ENCODE results near the gene PPP2R3A. TPM values are rescaled to one million over a fixed set of nuclear protein-coding genes. Genes with fewer than 3 reads are reported as not detected.
A peak's percentile ranks its signal among the peaks of the same experiment; 100 is the strongest.

PPP2R3A gene
- total RNA-seq, 1 experiment from 2014 or later: 1.1 TPM

- intact Hi-C loops (cut with micrococcal nuclease; ENCODE audit: unreplicated experiment): loop anchor here (1.0 to 5.0 kb wide), 3 partner anchors 55 to 642 kb away; partner anchors contain the start of genes PCCB and STAG1
- POLR2A ChIA-PET (ENCODE audit: low non-redundant PET): interaction anchor here (0.6 to 0.7 kb wide), 2 partner anchors 11 to 333 kb away, joined by 3 read pairs; no protein-coding TSS in a partner anchor
Measured at GRCh38 chr3:136195258-136196063, 229.9 kb downstream of the PPP2R3A start.

DNA sequence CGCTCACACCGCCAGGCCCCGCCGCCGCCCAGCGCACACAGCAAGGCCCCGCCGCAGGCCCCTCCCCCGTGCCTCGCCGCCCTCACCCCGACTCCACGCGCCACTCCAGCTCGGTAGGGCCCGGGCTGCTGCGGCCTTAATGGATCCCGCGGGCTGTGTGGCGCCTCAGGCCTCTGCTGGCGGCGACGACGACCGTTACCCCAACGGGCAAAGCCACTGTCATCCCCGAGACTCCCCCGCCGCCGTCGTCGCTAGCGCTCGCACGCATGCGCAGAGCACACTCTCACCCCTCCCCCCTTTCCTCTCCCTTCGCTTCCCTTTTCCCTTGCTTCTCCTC lies 230.5 kb downstream of the PPP2R3A start, which contains the start of gene MSL2:
Gene MSL2 (minus strand): TSS at position 272 of the 337 bp plus-strand sequence. CDS start 1,222 bp downstream, outside the sequence.
- H3K9me3 ChIP-seq (ENCODE audit: low read depth, low read length, poor library complexity, severe bottlenecking): no peaks in the 10 kb centered on the region
- H3K4me3 ChIP-seq (ENCODE audit: low read depth, low read length, poor library complexity, severe bottlenecking): peak within 1 kb of the TSS; percentile 92
- no peaks in the 10 kb centered on the region for H3K36me3 ChIP-seq (ENCODE audit: insufficient read depth, low read length, poor library complexity, severe bottlenecking)
- intact Hi-C loops (cut with micrococcal nuclease; ENCODE audit: unreplicated experiment): loop anchor here (1.0 to 5.0 kb wide), 3 partner anchors 54 to 641 kb away; partner anchors contain the start of genes PCCB and STAG1
- POLR2A ChIA-PET (ENCODE audit: low non-redundant PET): no interaction called here
- no peak for DNase-seq (ENCODE audit: low spot score)
- CTCF ChIA-PET: interaction anchor here (1.2 to 1.8 kb wide), 2 partner anchors 117 to 557 kb away, joined by 3 to 16 read pairs; partner anchors contain the start of gene STAG1
- peak within 1 kb of the TSS; percentile 98 for H3K27ac ChIP-seq (ENCODE audit: low read depth, low read length, poor library complexity, severe bottlenecking)
- H3K4me1 ChIP-seq (ENCODE audit: insufficient read depth, low read length, poor library complexity, severe bottlenecking): peaks cover 30% of the 10 kb centered on the region
- BruUV-seq (replicated peaks): no TSS peak
- H3K27me3 ChIP-seq (replicated peaks; ENCODE audit: insufficient read depth, low read depth, low read length, poor library complexity): no peaks in the 10 kb centered on the region
- TF ChIP-seq, protein P1, sequence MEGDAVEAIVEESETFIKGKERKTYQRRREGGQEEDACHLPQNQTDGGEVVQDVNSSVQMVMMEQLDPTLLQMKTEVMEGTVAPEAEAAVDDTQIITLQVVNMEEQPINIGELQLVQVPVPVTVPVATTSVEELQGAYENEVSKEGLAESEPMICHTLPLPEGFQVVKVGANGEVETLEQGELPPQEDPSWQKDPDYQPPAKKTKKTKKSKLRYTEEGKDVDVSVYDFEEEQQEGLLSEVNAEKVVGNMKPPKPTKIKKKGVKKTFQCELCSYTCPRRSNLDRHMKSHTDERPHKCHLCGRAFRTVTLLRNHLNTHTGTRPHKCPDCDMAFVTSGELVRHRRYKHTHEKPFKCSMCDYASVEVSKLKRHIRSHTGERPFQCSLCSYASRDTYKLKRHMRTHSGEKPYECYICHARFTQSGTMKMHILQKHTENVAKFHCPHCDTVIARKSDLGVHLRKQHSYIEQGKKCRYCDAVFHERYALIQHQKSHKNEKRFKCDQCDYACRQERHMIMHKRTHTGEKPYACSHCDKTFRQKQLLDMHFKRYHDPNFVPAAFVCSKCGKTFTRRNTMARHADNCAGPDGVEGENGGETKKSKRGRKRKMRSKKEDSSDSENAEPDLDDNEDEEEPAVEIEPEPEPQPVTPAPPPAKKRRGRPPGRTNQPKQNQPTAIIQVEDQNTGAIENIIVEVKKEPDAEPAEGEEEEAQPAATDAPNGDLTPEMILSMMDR (conservative IDR thresholded peaks at IDR 0.05; ENCODE audit: low read depth, low read length): no peak
- no peak for TF ChIP-seq EZH2 (IDR thresholded peaks at IDR 0.05; ENCODE audit: borderline replicate concordance, low read depth, low read length, poor library complexity, severe bottlenecking)

More at GRCh38 chr3:136195258-136196063, 229.9 kb downstream of the PPP2R3A start:
- DNase-seq (ENCODE audit: low spot score): peak; percentile 85
- Histone ChIP-seq H3K4me1 (ENCODE audit: insufficient read depth, low read length, poor library complexity, severe bottlenecking) (peaks cover 30% of the 10 kb centered on the region), H3K4me3 (ENCODE audit: low read depth, low read length, poor library complexity, severe bottlenecking) (peak overlapping the region; percentile 92), H3K36me3 (ENCODE audit: insufficient read depth, low read length, poor library complexity, severe bottlenecking) (no peaks in the 10 kb centered on the region), H3K27ac (ENCODE audit: low read depth, low read length, poor library complexity, severe bottlenecking) (peak overlapping the region; percentile 98), H3K27me3 (replicated peaks; ENCODE audit: insufficient read depth, low read depth, low read length, poor library complexity) (no peaks in the 10 kb centered on the region), H3K9me3 (ENCODE audit: low read depth, low read length, poor library complexity, severe bottlenecking) (no peaks in the 10 kb centered on the region)
- no TSS peak for BruUV-seq (replicated peaks)
- TF ChIP-seq EZH2 (IDR thresholded peaks at IDR 0.05; ENCODE audit: borderline replicate concordance, low read depth, low read length, poor library complexity, severe bottlenecking): no peak
- TF ChIP-seq, protein P1 (conservative IDR thresholded peaks at IDR 0.05; ENCODE audit: low read depth, low read length): no peak
- CTCF ChIA-PET: interaction anchor here (1.2 to 1.8 kb wide), 2 partner anchors 116 to 557 kb away, joined by 3 to 16 read pairs; partner anchors contain the start of gene STAG1

DNA sequence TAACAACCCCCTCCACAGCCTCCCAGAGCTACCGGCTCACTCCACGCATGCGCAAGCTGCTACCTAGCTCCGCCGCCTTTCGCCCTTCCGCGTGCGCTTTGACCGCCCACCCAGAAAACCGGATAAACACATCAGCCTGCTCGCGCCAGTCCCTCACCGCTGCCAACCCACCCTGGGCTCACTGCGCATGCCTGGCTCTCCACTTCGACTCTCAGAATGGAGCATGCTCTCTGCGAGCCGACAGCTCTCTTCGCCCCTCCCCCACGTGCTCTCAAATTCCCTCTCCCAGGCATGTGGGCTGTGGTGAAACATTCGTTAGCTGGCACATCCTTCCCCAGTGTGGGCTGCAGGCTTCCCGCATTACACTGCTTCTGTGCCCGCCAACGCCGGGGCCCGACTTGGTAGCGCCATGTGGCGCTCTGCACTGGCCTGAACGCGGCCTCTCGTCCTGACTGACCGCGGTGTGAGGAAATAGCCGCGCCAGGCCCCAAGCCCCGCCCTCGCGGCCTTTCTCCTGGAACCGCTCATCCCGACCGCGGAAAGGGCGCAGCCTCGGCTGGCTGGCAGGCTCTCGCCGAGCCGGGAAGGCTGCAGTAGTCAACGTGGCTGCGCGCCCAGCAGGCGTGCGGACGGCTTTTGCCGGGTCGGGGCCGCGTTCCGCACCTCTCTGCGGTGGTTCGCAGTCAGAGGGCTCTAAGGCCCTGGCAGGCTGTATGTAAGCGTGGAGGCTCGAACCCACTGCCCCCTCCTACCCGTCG lies 231.1 kb downstream of the PPP2R3A start:
- Histone ChIP-seq H3K27me3 (replicated peaks; ENCODE audit: insufficient read depth, low read depth, low read length, poor library complexity) (no peaks in the 10 kb centered on the region), H3K9me3 (ENCODE audit: low read depth, low read length, poor library complexity, severe bottlenecking) (no peaks in the 10 kb centered on the region), H3K4me3 (ENCODE audit: low read depth, low read length, poor library complexity, severe bottlenecking) (peak overlapping the region; percentile 92), H3K4me1 (ENCODE audit: insufficient read depth, low read length, poor library complexity, severe bottlenecking) (peaks cover 27% of the 10 kb centered on the region), H3K27ac (ENCODE audit: low read depth, low read length, poor library complexity, severe bottlenecking) (peak overlapping the region; percentile 98), H3K36me3 (ENCODE audit: insufficient read depth, low read length, poor library complexity, severe bottlenecking) (no peaks in the 10 kb centered on the region)
- DNase-seq (ENCODE audit: low spot score): peak; percentile 100
- POLR2A ChIA-PET (ENCODE audit: low non-redundant PET): interaction anchor here (0.7 kb wide), 1 partner anchor 55 kb away, joined by 4 read pairs; no protein-coding TSS in a partner anchor
- BruUV-seq (replicated peaks): TSS peak; percentile 74
- CTCF ChIA-PET: interaction anchor here (1.0 to 1.8 kb wide), 3 partner anchors 55 to 556 kb away, joined by 3 to 16 read pairs (median 6); partner anchors contain the start of gene STAG1
- TF ChIP-seq, protein P1 (conservative IDR thresholded peaks at IDR 0.05; ENCODE audit: low read depth, low read length): no peak
- no peak for TF ChIP-seq EZH2 (IDR thresholded peaks at IDR 0.05; ENCODE audit: borderline replicate concordance, low read depth, low read length, poor library complexity, severe bottlenecking)
- intact Hi-C loops (cut with micrococcal nuclease; ENCODE audit: unreplicated experiment): loop anchor here (1.0 to 5.0 kb wide), 3 partner anchors 54 to 641 kb away; partner anchors contain the start of genes PCCB and STAG1

Measured in A673 (cell line).